A549 (cell line): Measurements from ENCODE around the gene KIF1A. TPM values are rescaled to one million over a fixed set of nuclear protein-coding genes. Genes with fewer than 3 reads are reported as not detected.

ENCODE experiments used
- ATAC-seq, 2 experiments: fragments of 200-7000 bp in 1 of 2; fragments of >200 bp in 1 of 2; cut with Nextera tagmentation in 1 of 2; cut with Tn5 transposase in 1 of 2; 3 replicates each; pipeline versions ENCODE4 v1.8.0 to v1.9.1; 2018 to 2020; ENCODE audit warnings: mild to moderate bottlenecking in 1 of 2, moderate library complexity in 1 of 2
- CTCF ChIA-PET: fragments of 300-600 bp; sonication (Branson Sonifier 250); formaldehyde crosslinking; extraction: SDS; loops from one replicate; lab custom pipeline; 2021; ENCODE audit warnings: antibody characterized with exemption, inconsistent platforms; lab: Yijun Ruan, JAX
- POLR2A ChIA-PET: fragments of 350-600 bp; formaldehyde crosslinking; extraction: SDS; loops from one replicate; lab custom pipeline; 2021; ENCODE audit warnings: antibody characterized with exemption, inconsistent platforms; lab: Yijun Ruan, JAX
- DNase-seq, 2 experiments: peaks; one replicate each; pipeline versions ENCODE4 v3.0.0 to v3.0.0-alpha.2; 2011 to 2016; ENCODE audit warnings: low read depth in 1 of 2, low spot score in 1 of 2
- FAIRE-seq: peaks from 2 replicates; lab custom pipeline; 2011; peaks lifted over from hg19 to GRCh38; lab: Jason Lieb, UNC
- H3K27ac ChIP-seq, 2 experiments: fragments of >200 bp; sonication (Bioruptor Twin); formaldehyde crosslinking; 3 replicates each; pipeline ENCODE4 v1.5.1; 2016 to 2017
- H3K4me1 ChIP-seq: fragments of >200 bp; sonication (Bioruptor Twin); formaldehyde crosslinking; 3 replicates; pipeline ENCODE4 v1.6.1; 2016
- H3K4me2 ChIP-seq: fragments of >200 bp; sonication (Bioruptor Twin); formaldehyde crosslinking; 3 replicates; pipeline ENCODE4 v1.6.1; 2016
- H3K4me3 ChIP-seq: fragments of >200 bp; sonication (Bioruptor Twin); formaldehyde crosslinking; 3 replicates; pipeline ENCODE4 v1.5.1; 2016
- H3K9me3 ChIP-seq: fragments of >200 bp; sonication (Bioruptor Twin); formaldehyde crosslinking; 3 replicates; pipeline ENCODE4 v1.6.1; 2016
- CBX2 ChIP-seq: fragments of 200-600 bp; sonication (generic); IDR thresholded peaks from 2 replicates; pipeline ENCODE4 v1.6.1; 2016; ENCODE audit warnings: low read depth, mild to moderate bottlenecking, borderline replicate concordance
- CBX8 ChIP-seq: fragments of 200-600 bp; sonication (generic); IDR thresholded peaks from 2 replicates; pipeline ENCODE4 v1.6.1; 2016
- CEBPB ChIP-seq, 2 experiments: fragments of >200 bp in 1 of 2; sonication (Bioruptor Twin) in 1 of 2; formaldehyde crosslinking in 1 of 2; IDR thresholded peaks; 2 replicates each; pipeline ENCODE4 v1.6.1; 2012 to 2016
- CHD2 ChIP-seq: fragments of 150-350 bp; IDR thresholded peaks from 2 replicates; pipeline ENCODE4 v1.6.1; 2014; ENCODE audit warnings: low read length; ENCODE audit not compliant: partially characterized antibody
- CTCF ChIP-seq: fragments of >200 bp; sonication (Bioruptor Twin); formaldehyde crosslinking; IDR thresholded peaks from 3 replicates; pipeline ENCODE4 v1.5.1; 2016
- EHF ChIP-seq: fragments of 250-450 bp; sonication (Bioruptor Pico); IDR thresholded peaks from 2 replicates; pipeline ENCODE4 v1.5.0; 2020; ENCODE audit warnings: mild to moderate bottlenecking
- EP300 ChIP-seq, 2 experiments: fragments of >200 bp; sonication (Bioruptor Twin); formaldehyde crosslinking; IDR thresholded peaks; 2 replicates in 1 of 2; 3 replicates in 1 of 2; pipeline ENCODE4 v1.6.1; 2016 to 2017
- ESRRA ChIP-seq: fragments of 150-350 bp; IDR thresholded peaks from 2 replicates; pipeline ENCODE4 v1.6.1; 2014; ENCODE audit warnings: mild to moderate bottlenecking, low read length, borderline replicate concordance
- HES2 ChIP-seq: fragments of >200 bp; sonication (Bioruptor Twin); formaldehyde crosslinking; IDR thresholded peaks from 2 replicates; pipeline ENCODE4 v1.6.1; 2016
- HEYL ChIP-seq: fragments of 250-450 bp; sonication (Bioruptor Pico); IDR thresholded peaks from 2 replicates; pipeline ENCODE4 v1.8.0; 2021; ENCODE audit warnings: mild to moderate bottlenecking, moderate library complexity
- HOXA7 ChIP-seq: fragments of 250-450 bp; sonication (Bioruptor Pico); IDR thresholded peaks from 2 replicates; pipeline ENCODE4 v1.5.0; 2020; ENCODE audit warnings: mild to moderate bottlenecking, moderate library complexity
- HOXB13 ChIP-seq: fragments of 250-450 bp; sonication (Bioruptor Pico); IDR thresholded peaks from 2 replicates; pipeline ENCODE4 v1.5.0; 2020; ENCODE audit warnings: low read depth, mild to moderate bottlenecking, moderate library complexity
- JUNB ChIP-seq: fragments of >200 bp; sonication (Bioruptor Twin); formaldehyde crosslinking; IDR thresholded peaks from 2 replicates; pipeline ENCODE4 v1.6.1; 2016
- KDM5A ChIP-seq: fragments of 200-600 bp; sonication (generic); IDR thresholded peaks from 2 replicates; pipeline ENCODE4 v1.6.1; 2016; ENCODE audit warnings: antibody characterized with exemption, mild to moderate bottlenecking
- MAFK ChIP-seq: fragments of 450-650 bp; IDR thresholded peaks from 2 replicates; pipeline ENCODE4 v1.6.1; 2014; ENCODE audit not compliant: partially characterized antibody
- RAD21 ChIP-seq, 2 experiments: fragments of >200 bp in 1 of 2; sonication (Bioruptor Twin) in 1 of 2; formaldehyde crosslinking in 1 of 2; IDR thresholded peaks in 1 of 2; conservative IDR thresholded peaks in 1 of 2; 2 replicates in 1 of 2; 3 replicates in 1 of 2; pipeline ENCODE4 v1.6.1; 2012 to 2018; ENCODE audit warnings: inconsistent platforms in 1 of 2
- RNF2 ChIP-seq: fragments of 200-600 bp; sonication (generic); IDR thresholded peaks from 2 replicates; pipeline ENCODE4 v1.6.1; 2016; ENCODE audit warnings: low read depth, mild to moderate bottlenecking, antibody characterized with exemption, moderate library complexity, borderline replicate concordance
- SMC3 ChIP-seq: fragments of >200 bp; sonication (Bioruptor Twin); formaldehyde crosslinking; IDR thresholded peaks from 3 replicates; pipeline ENCODE4 v1.6.1; 2018; ENCODE audit warnings: inconsistent platforms
- SREBF2 ChIP-seq: fragments of 450-650 bp; IDR thresholded peaks from 2 replicates; pipeline ENCODE4 v1.6.1; 2014; ENCODE audit warnings: mild to moderate bottlenecking, moderate library complexity
- TFCP2L1 ChIP-seq: fragments of 250-450 bp; sonication (Bioruptor Pico); IDR thresholded peaks from 2 replicates; pipeline ENCODE4 v1.5.0; 2021; ENCODE audit warnings: mild to moderate bottlenecking
- TP53 ChIP-seq: fragments of 250-450 bp; sonication (Bioruptor Pico); IDR thresholded peaks from 2 replicates; pipeline ENCODE4 v1.5.0; 2021; ENCODE audit warnings: mild to moderate bottlenecking, moderate library complexity
- ZNF302 ChIP-seq: fragments of 250-450 bp; sonication (Bioruptor Pico); IDR thresholded peaks from 2 replicates; pipeline ENCODE4 v1.9.0; 2021; ENCODE audit warnings: inconsistent platforms, mild to moderate bottlenecking, moderate library complexity
- WGBS: methylation state at CpG from one replicate; pipeline ENCODE4 v1.1.6; 2017; ENCODE audit errors: missing lambda C conversion rate; 5-methylcytosine and 5-hydroxymethylcytosine counted together
- polyA plus RNA-seq, 4 experiments: library from polyadenylated mRNA; depleted of rRNA in 3 of 4; stranded (reverse); fragments of >200 nt; fragmentation: RNase III in 1 of 4; extraction: RNeasy Plus Mini Kit Qiagen cat#74134 plus additional on column Dnase treatment in 1 of 4; gene quantifications; 2 replicates in 3 of 4; 3 replicates in 1 of 4; pipeline ENCODE4 v1.2.3, GENCODE V29; 2011 to 2017
- TF ChIP-seq, protein P1 (sequence below): fragments of 250-450 bp; sonication (Bioruptor Pico); IDR thresholded peaks from 2 replicates; pipeline ENCODE4 v1.5.0; 2021; ENCODE audit warnings: mild to moderate bottlenecking, moderate library complexity, borderline replicate concordance
- TF ChIP-seq, protein P2 (sequence below): fragments of 150-350 bp; IDR thresholded peaks from 2 replicates; pipeline ENCODE4 v1.6.1; 2014; ENCODE audit warnings: low read depth, mild to moderate bottlenecking, low read length
- TF ChIP-seq, protein P3 (sequence below): IDR thresholded peaks from 2 replicates; pipeline ENCODE4 v1.6.1; 2012; ENCODE audit warnings: low read depth, borderline replicate concordance
- TF ChIP-seq, protein P4 (sequence below): fragments of 450-650 bp; IDR thresholded peaks from 2 replicates; pipeline ENCODE4 v1.6.1; 2014; ENCODE audit warnings: antibody characterized with exemption

Gene KIF1A
- polyA plus RNA-seq, 2 of the 4 experiments (the other 2 are of a cell fraction): 0.28 to 0.50 TPM

DNA sequence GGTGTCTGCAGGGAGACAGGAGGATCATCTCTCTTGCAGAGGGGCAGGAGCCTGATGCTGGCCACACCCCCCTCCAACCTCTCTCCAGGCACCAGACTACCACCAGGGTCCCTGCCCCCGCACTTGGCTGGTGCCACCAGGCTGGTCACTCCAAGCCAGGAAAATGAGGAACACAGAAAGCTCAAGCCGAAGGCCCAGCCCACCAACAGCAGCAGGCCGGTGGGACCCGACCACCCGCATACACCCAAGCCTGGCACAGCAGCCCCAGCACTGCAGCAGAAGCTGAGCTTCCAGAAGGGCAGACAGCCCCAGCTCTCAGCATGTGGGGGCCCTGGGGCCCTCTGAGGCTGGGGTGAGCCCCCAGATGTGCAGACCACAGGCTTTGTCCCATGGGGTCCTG is 52.7 kb downstream of the KIF1A start:
- CTCF ChIA-PET: interaction anchor here (0.6 to 1.9 kb wide), 3 partner anchors 19 to 876 kb away, joined by 3 to 6 read pairs (median 5); no protein-coding TSS in a partner anchor
- Histone ChIP-seq H3K4me3 (no peak overlapping the region), H3K4me2 (no peak overlapping the region), H3K9me3 (no peaks in the 10 kb centered on the region), H3K4me1 (no peaks in the 10 kb centered on the region), H3K27ac (no peak overlapping the region)
- ATAC-seq (no peak), FAIRE-seq (no peak), DNase-seq (no peak)
- WGBS: 78% methylated on average over 5 of the region's 5 CpGs
- no peak for TF ChIP-seq ESRRA
- no peak for TF ChIP-seq HOXB13 (CRISPR knock-in tag)
- TF ChIP-seq MAFK: no peak
- TF ChIP-seq CBX2: no peak
- TF ChIP-seq, protein P1, sequence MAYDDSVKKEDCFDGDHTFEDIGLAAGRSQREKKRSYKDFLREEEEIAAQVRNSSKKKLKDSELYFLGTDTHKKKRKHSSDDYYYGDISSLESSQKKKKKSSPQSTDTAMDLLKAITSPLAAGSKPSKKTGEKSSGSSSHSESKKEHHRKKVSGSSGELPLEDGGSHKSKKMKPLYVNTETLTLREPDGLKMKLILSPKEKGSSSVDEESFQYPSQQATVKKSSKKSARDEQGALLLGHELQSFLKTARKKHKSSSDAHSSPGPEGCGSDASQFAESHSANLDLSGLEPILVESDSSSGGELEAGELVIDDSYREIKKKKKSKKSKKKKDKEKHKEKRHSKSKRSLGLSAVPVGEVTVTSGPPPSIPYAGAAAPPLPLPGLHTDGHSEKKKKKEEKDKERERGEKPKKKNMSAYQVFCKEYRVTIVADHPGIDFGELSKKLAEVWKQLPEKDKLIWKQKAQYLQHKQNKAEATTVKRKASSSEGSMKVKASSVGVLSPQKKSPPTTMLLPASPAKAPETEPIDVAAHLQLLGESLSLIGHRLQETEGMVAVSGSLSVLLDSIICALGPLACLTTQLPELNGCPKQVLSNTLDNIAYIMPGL (CRISPR knock-in tag): no peak
- no peak for TF ChIP-seq CEBPB (IDR thresholded peaks at IDR 0.05)
- TF ChIP-seq HES2: no peak
- TF ChIP-seq EHF (CRISPR knock-in tag): no peak
- POLR2A ChIA-PET: no interaction called here

GRCh38 chr2:240766072-240766471 is 53.9 kb downstream of the KIF1A start:
- ATAC-seq: no peak
- CTCF ChIA-PET: no interaction called here
- no peak for TF ChIP-seq TP53 (CRISPR knock-in tag)
- TF ChIP-seq CBX8: no peak
- no peak for TF ChIP-seq ZNF302
- TF ChIP-seq SREBF2: no peak
- no peak for TF ChIP-seq TFCP2L1
- no peak for TF ChIP-seq RAD21 (conservative IDR thresholded peaks at IDR 0.05 in 1 of 2, IDR thresholded peaks at IDR 0.05 in 1 of 2)
- TF ChIP-seq HEYL (CRISPR knock-in tag): no peak
- TF ChIP-seq CHD2: no peak
- no peak for TF ChIP-seq KDM5A
- TF ChIP-seq, protein P2, sequence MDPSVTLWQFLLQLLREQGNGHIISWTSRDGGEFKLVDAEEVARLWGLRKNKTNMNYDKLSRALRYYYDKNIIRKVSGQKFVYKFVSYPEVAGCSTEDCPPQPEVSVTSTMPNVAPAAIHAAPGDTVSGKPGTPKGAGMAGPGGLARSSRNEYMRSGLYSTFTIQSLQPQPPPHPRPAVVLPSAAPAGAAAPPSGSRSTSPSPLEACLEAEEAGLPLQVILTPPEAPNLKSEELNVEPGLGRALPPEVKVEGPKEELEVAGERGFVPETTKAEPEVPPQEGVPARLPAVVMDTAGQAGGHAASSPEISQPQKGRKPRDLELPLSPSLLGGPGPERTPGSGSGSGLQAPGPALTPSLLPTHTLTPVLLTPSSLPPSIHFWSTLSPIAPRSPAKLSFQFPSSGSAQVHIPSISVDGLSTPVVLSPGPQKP: no peak
- TF ChIP-seq EP300 (IDR thresholded peaks at IDR 0.05): no peak
- TF ChIP-seq RNF2: no peak
- TF ChIP-seq HOXA7 (CRISPR knock-in tag): no peak
- TF ChIP-seq, protein P3, sequence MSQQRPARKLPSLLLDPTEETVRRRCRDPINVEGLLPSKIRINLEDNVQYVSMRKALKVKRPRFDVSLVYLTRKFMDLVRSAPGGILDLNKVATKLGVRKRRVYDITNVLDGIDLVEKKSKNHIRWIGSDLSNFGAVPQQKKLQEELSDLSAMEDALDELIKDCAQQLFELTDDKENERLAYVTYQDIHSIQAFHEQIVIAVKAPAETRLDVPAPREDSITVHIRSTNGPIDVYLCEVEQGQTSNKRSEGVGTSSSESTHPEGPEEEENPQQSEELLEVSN: no peak
- no peak for TF ChIP-seq CTCF
- no peak for TF ChIP-seq JUNB
- no peak for TF ChIP-seq SMC3
- TF ChIP-seq, protein P4, sequence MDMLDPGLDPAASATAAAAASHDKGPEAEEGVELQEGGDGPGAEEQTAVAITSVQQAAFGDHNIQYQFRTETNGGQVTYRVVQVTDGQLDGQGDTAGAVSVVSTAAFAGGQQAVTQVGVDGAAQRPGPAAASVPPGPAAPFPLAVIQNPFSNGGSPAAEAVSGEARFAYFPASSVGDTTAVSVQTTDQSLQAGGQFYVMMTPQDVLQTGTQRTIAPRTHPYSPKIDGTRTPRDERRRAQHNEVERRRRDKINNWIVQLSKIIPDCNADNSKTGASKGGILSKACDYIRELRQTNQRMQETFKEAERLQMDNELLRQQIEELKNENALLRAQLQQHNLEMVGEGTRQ: no peak
- Histone ChIP-seq H3K4me1 (no peaks in the 10 kb centered on the region), H3K9me3 (no peaks in the 10 kb centered on the region), H3K4me3 (no peak overlapping the region), H3K27ac (no peak overlapping the region), H3K4me2 (no peak overlapping the region)
- DNase-seq: no peak
- FAIRE-seq: no peak
- WGBS: 63% methylated on average over 3 of the region's 7 CpGs
- POLR2A ChIA-PET: no interaction called here
